Duodenal mucosa (tissue), 2 donors: ENCODE data around the gene CXCR4.
"Not testable (repeated sequence)": the region's sequence is repeated elsewhere in the genome, so short reads cannot be mapped to it uniquely, and the experiment has no call there.

ENCODE experiments used
- H3K27ac ChIP-seq: one replicate; pipeline ENCODE4 v1.7.0; 2013; ENCODE audit warnings: low read depth, low read length
- H3K27me3 ChIP-seq, 2 donors: one replicate each; pipeline ENCODE4 v1.7.0; 2013; ENCODE audit warnings: low read length in 2 of 2, control low read depth in 1 of 2; ENCODE audit not compliant: insufficient read depth in 2 of 2, control insufficient read depth in 1 of 2
- H3K36me3 ChIP-seq, 2 donors: one replicate each; pipeline ENCODE4 v1.7.0; 2013; ENCODE audit warnings: low read length in 2 of 2, control low read depth in 1 of 2; ENCODE audit not compliant: insufficient read depth in 2 of 2, control insufficient read depth in 1 of 2
- H3K4me1 ChIP-seq, 2 donors: one replicate each; pipeline ENCODE4 v1.7.0; 2013; ENCODE audit warnings: low read length in 2 of 2, control low read depth in 1 of 2; ENCODE audit not compliant: insufficient read depth in 2 of 2, control insufficient read depth in 1 of 2
- H3K4me3 ChIP-seq, 2 donors: one replicate each; pipeline ENCODE4 v1.7.0; 2013; ENCODE audit warnings: low read length in 2 of 2, low read depth in 1 of 2
- H3K9ac ChIP-seq, 2 donors: one replicate each; pipeline ENCODE4 v1.7.0; 2013; ENCODE audit warnings: low read length in 2 of 2, low read depth in 1 of 2
- H3K9me3 ChIP-seq, 2 donors: one replicate each; pipeline ENCODE4 v1.7.0; 2013; ENCODE audit warnings: low read length in 2 of 2, control low read depth in 1 of 2; ENCODE audit not compliant: control insufficient read depth in 1 of 2

The CXCR4 gene

GRCh38 chr2:136104977-136105376 is 13.0 kb downstream of the CXCR4 start:
- no peak overlapping the region for H3K4me3 ChIP-seq
- H3K27ac ChIP-seq: no peak overlapping the region
- no peak overlapping the region for H3K9ac ChIP-seq
- no peaks in the 10 kb centered on the region for H3K9me3 ChIP-seq
- peaks cover 0 to 3% of the 10 kb centered on the region in 2 donors for H3K27me3 ChIP-seq
- no peaks in the 10 kb centered on the region for H3K4me1 ChIP-seq
- no peaks in the 10 kb centered on the region for H3K36me3 ChIP-seq

DNA sequence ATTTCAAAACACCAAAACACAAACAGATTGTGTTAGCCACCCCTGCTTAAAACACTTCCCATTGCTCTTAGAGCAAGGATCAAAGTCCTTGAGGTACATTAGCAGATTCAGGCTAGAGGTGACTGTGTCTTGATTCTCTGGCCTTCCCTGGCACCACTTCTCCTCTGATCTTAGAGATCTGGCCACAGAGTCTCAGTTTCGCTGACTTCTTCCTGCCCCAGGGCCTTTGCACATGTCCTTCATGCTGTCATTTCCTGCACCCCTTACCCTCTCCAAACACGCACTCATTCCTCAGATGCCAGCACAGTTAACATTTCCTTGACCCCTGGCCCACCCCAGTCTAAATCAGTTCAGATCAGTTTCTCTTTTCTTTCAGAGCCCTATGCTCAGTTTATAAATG is 16.9 kb downstream of the CXCR4 start:
- H3K9ac ChIP-seq: no peak overlapping the region
- H3K4me1 ChIP-seq: no peaks in the 10 kb centered on the region
- no peaks in the 10 kb centered on the region for H3K36me3 ChIP-seq
- H3K27me3 ChIP-seq: no peaks in the 10 kb centered on the region
- no peaks in the 10 kb centered on the region for H3K9me3 ChIP-seq
- H3K27ac ChIP-seq: no peak overlapping the region
- H3K4me3 ChIP-seq: no peak overlapping the region

DNA sequence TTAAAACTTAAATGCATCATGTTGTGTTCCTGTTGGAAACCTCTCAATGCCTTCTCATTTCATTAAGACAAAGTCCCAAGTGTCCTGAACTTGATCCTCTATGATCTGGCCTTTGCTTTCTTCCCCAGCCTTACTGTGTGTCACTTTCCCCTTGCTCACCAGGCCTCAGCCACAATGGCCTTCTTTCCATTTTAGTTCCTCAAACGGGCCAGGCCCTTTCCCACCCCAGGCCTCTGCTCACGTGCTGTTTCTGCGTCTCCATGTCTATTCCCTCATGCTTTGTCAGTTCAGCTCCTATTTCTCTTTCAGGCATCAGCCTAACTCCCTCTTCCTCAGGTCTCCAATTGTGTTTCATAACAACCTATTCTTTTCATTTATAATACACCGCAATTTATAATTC is 19.5 kb downstream of the CXCR4 start:
- H3K36me3 ChIP-seq: no peaks in the 10 kb centered on the region
- H3K4me3 ChIP-seq: no peak overlapping the region
- no peaks in the 10 kb centered on the region for H3K4me1 ChIP-seq
- no peak overlapping the region for H3K27ac ChIP-seq
- no peak overlapping the region for H3K9ac ChIP-seq
- no peaks in the 10 kb centered on the region for H3K9me3 ChIP-seq
- H3K27me3 ChIP-seq: no peaks in the 10 kb centered on the region

DNA sequence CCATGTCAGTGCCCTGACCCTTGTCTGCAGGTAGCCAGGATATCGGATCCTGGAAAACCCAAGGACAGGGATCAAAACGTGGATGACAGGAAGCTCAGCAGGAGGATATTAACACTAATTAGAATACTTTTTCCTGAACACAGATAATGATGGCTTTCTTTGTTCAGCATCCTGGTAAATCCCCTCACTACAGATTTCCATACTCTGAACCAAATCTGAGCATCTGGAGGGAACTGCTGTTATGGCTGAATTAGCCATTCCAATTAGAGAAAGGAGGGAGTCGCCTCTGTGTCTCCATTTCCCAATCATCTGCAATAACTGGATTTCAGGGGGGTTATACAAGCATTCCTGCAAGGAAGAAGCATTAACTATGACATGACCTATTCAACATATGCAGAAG is 24.4 kb downstream of the CXCR4 start:
- Histone ChIP-seq H3K27ac (no peak overlapping the region), H3K9ac (no peak overlapping the region), H3K36me3 (no peaks in the 10 kb centered on the region), H3K9me3 (no peaks in the 10 kb centered on the region), H3K27me3 (no peaks in the 10 kb centered on the region), H3K4me3 (no peak overlapping the region), H3K4me1 (no peaks in the 10 kb centered on the region)

DNA sequence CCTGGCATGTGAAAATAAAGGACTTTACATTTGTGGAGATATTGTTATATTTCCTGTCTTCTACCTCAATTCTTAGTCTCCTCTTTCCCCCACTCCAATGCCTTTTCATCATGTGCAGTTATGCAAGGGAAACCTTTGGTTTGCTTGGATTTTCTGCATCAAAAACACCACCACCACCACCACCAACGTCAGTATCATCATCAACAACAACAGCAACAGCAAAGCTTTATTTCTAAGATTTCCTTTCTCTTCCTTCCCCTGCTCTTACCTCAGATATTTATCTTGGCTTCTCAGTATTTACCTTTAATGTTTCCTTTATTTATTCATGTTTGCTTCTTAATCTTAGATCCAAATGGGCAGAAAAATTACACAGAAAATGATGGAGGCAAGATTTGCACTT is 26.1 kb downstream of the CXCR4 start:
- H3K27me3 ChIP-seq: no peaks in the 10 kb centered on the region
- H3K4me3 ChIP-seq: no peak overlapping the region
- no peaks in the 10 kb centered on the region for H3K9me3 ChIP-seq
- H3K36me3 ChIP-seq: no peaks in the 10 kb centered on the region
- no peak overlapping the region for H3K9ac ChIP-seq
- no peak overlapping the region for H3K27ac ChIP-seq
- H3K4me1 ChIP-seq: no peaks in the 10 kb centered on the region

DNA sequence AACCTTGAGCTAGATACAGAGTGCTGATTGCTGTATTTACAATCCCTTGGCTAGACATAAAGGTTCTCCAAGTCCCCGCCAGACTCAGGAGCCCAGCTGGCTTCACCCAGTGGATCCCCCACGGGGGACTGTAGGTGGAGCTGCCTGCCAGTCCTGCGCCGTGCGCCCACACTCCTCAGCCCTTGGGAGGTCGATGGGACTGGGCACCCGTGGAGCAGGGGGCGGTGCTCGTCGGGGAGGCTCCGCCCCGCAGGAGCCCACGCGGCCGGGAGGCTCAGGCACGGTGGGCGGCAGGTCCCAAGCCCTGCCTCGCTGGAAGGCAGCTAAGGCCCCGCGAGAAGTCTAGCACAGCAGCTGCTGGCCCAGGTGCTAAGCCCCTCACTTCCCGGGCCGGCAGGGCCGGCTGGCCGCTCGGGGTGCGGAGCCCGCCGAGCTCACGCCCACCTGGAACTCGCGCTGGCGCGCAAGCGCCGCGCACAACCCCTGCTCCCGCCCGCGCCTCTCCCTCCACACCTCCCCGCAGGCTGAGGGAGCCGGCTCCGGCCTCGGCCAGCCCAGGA is 30.0 kb downstream of the CXCR4 start:
- H3K9ac ChIP-seq, H3K9me3 ChIP-seq, H3K27ac ChIP-seq, H3K4me1 ChIP-seq, H3K27me3 ChIP-seq, H3K36me3 ChIP-seq, H3K4me3 ChIP-seq: not testable (repeated sequence)

DNA sequence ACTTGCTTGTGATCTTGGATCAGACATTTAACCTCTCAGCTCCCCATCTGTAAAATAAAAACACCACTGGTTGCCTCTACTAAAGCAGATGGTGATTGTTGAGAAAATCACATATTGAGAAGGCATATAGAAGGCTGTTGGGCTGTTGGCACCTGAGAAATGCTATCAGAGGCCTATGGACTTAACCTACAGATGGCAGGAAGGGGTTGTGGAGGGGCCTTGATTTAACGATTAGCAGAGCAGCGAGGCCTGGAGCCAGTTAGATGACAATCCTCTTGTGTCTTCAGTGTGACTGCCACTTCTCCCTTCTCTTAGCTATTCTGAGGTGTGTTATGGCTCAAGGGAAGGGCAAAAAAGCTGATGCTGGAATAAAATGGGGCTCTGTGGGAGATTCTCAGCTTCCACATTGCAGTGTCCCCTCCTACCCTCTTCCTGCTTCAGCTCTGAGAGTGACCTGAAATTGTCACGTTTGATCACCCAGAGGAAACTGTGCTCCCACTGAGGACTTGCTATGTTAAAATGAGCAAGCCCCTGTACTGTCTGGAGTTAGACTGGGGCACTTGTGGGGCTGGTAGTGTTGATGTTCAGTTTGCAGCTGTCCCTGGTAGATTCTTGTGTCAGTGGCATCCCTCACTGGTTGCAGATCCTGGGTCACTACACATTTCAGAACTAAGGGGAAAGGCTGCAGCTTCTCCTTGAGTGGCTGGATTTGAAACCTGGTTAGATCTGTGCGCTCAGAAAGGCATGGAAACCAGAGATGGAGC is 31.5 kb downstream of the CXCR4 start:
- Histone ChIP-seq H3K9ac (no peak overlapping the region), H3K27ac (no peak overlapping the region), H3K4me1 (no peaks in the 10 kb centered on the region), H3K4me3 (no peak overlapping the region), H3K27me3 (no peaks in the 10 kb centered on the region), H3K36me3 (no peaks in the 10 kb centered on the region), H3K9me3 (no peaks in the 10 kb centered on the region)

GRCh38 chr2:136085453-136086209 is 32.3 kb downstream of the CXCR4 start:
- Histone ChIP-seq H3K4me1 (no peaks in the 10 kb centered on the region), H3K27ac (no peak overlapping the region), H3K9me3 (no peaks in the 10 kb centered on the region), H3K27me3 (no peaks in the 10 kb centered on the region), H3K36me3 (no peaks in the 10 kb centered on the region), H3K4me3 (no peak overlapping the region), H3K9ac (no peak overlapping the region)

GRCh38 chr2:136081582-136082210 is 36.3 kb downstream of the CXCR4 start:
- H3K4me3 ChIP-seq: no peak overlapping the region
- no peaks in the 10 kb centered on the region for H3K27me3 ChIP-seq
- H3K9me3 ChIP-seq: no peaks in the 10 kb centered on the region
- no peak overlapping the region for H3K9ac ChIP-seq
- no peaks in the 10 kb centered on the region for H3K4me1 ChIP-seq
- H3K27ac ChIP-seq: no peak overlapping the region
- no peaks in the 10 kb centered on the region for H3K36me3 ChIP-seq

DNA sequence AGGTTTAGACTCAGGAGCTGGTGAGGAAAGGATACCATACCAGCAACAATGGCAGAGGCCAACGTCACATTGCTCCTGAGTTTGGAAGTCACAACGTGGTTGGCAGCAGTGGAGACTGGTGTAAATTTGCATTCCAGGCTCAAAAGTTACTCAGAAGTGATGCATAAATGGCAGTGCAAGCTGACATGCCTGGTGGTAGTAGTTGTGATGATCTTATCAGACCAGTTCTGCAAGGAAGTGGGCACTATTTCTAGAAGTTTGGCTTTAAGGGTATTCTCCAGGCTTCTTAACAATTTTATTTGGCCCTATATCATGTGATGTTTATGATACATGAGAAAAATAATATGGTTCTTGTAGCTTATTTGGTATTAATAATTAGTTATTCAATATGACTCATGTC is 37.8 kb downstream of the CXCR4 start:
- Histone ChIP-seq H3K9ac (no peak overlapping the region), H3K27ac (no peak overlapping the region), H3K4me1 (no peaks in the 10 kb centered on the region), H3K27me3 (no peaks in the 10 kb centered on the region), H3K36me3 (no peaks in the 10 kb centered on the region), H3K9me3 (no peaks in the 10 kb centered on the region), H3K4me3 (no peak overlapping the region)
